H1 (cell line): Measurements from ENCODE around the gene TRPV4. TPM values are rescaled to one million over a fixed set of nuclear protein-coding genes. Genes with fewer than 3 reads are reported as not detected.
A peak's percentile ranks its signal among the peaks of the same experiment; 100 is the strongest.

Experiments
- CTCF ChIA-PET: fragments of 300-600 bp; sonication (Branson Sonifier 250); formaldehyde crosslinking; loops from one replicate; lab custom pipeline; 2021; ENCODE audit not compliant: partially characterized antibody; lab: Charles Lee
- POLR2A ChIA-PET: fragments of 300-600 bp; sonication (Branson Sonifier 250); formaldehyde crosslinking; loops from one replicate; lab custom pipeline; 2021; ENCODE audit warnings: inconsistent platforms; ENCODE audit not compliant: partially characterized antibody; lab: Charles Lee
- DNase-seq, 2 experiments: peaks; one replicate each; pipeline versions ENCODE4 v3.0.0 to v3.0.0-alpha.2; 2010 to 2022; ENCODE audit warnings: low spot score in 2 of 2, low read depth in 1 of 2, mixed read lengths in 1 of 2
- FAIRE-seq: peaks from 2 replicates; lab custom pipeline; 2011; peaks lifted over from hg19 to GRCh38; lab: Jason Lieb, UNC
- H2AFZ ChIP-seq: 2 replicates; pipeline ENCODE4 v1.8.1; 2012; ENCODE audit warnings: low read length, inconsistent platforms
- H2AK5ac ChIP-seq: 2 replicates; pipeline ENCODE4 v1.6.1; 2013; ENCODE audit warnings: low read depth, low read length
- H2BK120ac ChIP-seq: replicated peaks from 2 replicates; pipeline ENCODE3; 2013; ENCODE audit warnings: low read depth, low read length, inconsistent platforms
- H2BK12ac ChIP-seq: 2 replicates; pipeline ENCODE4 v1.6.1; 2013; ENCODE audit warnings: low read depth, low read length
- H2BK15ac ChIP-seq: 2 replicates; pipeline ENCODE4 v1.6.1; 2013; ENCODE audit warnings: low read length
- H2BK20ac ChIP-seq: 2 replicates; pipeline ENCODE4 v1.6.1; 2013; ENCODE audit warnings: low read length
- H2BK5ac ChIP-seq: 2 replicates; pipeline ENCODE4 v1.6.1; 2013; ENCODE audit warnings: low read depth, low read length
- H3K14ac ChIP-seq: 2 replicates; pipeline ENCODE4 v1.6.1; 2013; ENCODE audit warnings: inconsistent platforms; ENCODE audit not compliant: insufficient read length
- H3K18ac ChIP-seq: 2 replicates; pipeline ENCODE4 v1.6.1; 2013; ENCODE audit warnings: low read length; ENCODE audit errors: extremely low read depth
- H3K23ac ChIP-seq: 2 replicates; pipeline ENCODE4 v1.6.1; 2013; ENCODE audit warnings: inconsistent platforms; ENCODE audit not compliant: insufficient read length
- H3K23me2 ChIP-seq: 2 replicates; pipeline ENCODE4 v1.6.1; 2013; ENCODE audit warnings: low read depth, low read length
- H3K27ac ChIP-seq: 2 replicates; pipeline ENCODE4 v1.6.1; 2011; ENCODE audit warnings: low read depth, low read length, inconsistent platforms
- H3K27me3 ChIP-seq, 4 experiments: replicated peaks in 1 of 4; 1 replicate in 1 of 4; 2 replicates in 3 of 4; pipeline versions ENCODE4 v1.6.1 to v1.8.1; 2011 to 2013; ENCODE audit warnings: low read length in 3 of 4, mild to moderate bottlenecking in 3 of 4, inconsistent platforms in 2 of 4, mixed read lengths in 2 of 4, moderate library complexity in 1 of 4; ENCODE audit not compliant: control insufficient read depth in 3 of 4, insufficient read depth in 3 of 4; ENCODE audit errors: extremely low read depth in 1 of 4
- H3K36me3 ChIP-seq, 4 experiments: 2 replicates each; pipeline versions ENCODE4 v1.6.1 to v1.8.1; 2011 to 2013; ENCODE audit warnings: mild to moderate bottlenecking in 4 of 4, low read length in 3 of 4, moderate library complexity in 2 of 4, control low read depth in 1 of 4, inconsistent platforms in 1 of 4; ENCODE audit not compliant: insufficient read depth in 4 of 4, control insufficient read depth in 2 of 4
- H3K4ac ChIP-seq: replicated peaks from 2 replicates; pipeline ENCODE3; 2013; ENCODE audit warnings: low read length, low read depth, mixed read lengths, inconsistent platforms; ENCODE audit not compliant: insufficient read length
- H3K4me1 ChIP-seq, 4 experiments: replicated peaks in 1 of 4; 1 replicate in 1 of 4; 2 replicates in 3 of 4; pipeline versions ENCODE4 v1.6.1 to v1.8.1; 2011 to 2013; ENCODE audit warnings: low read length in 3 of 4, inconsistent platforms in 2 of 4, mixed read lengths in 1 of 4; ENCODE audit not compliant: insufficient read depth in 4 of 4, control insufficient read depth in 3 of 4
- H3K4me2 ChIP-seq, 2 experiments: 2 replicates each; pipeline versions ENCODE4 v1.6.1 to v1.8.1; 2011 to 2013; ENCODE audit warnings: low read depth in 2 of 2, low read length in 2 of 2, control low read depth in 1 of 2, inconsistent platforms in 1 of 2, mild to moderate bottlenecking in 1 of 2; ENCODE audit not compliant: insufficient read depth in 1 of 2
- H3K4me3 ChIP-seq, 4 experiments: fragments of 200-600, 300-600 bp in 1 of 4; sonication (generic), shearing (Covaris generic), sonication (Bioruptor Twin) in 1 of 4; 2 replicates each; pipeline versions ENCODE4 v1.5.1 to v1.8.1; 2011 to 2016; ENCODE audit warnings: low read length in 4 of 4, low read depth in 3 of 4, control low read depth in 2 of 4, inconsistent platforms in 2 of 4, mild to moderate bottlenecking in 2 of 4, mixed read lengths in 1 of 4, moderate library complexity in 1 of 4; ENCODE audit not compliant: insufficient read depth in 2 of 4; ENCODE audit errors: extremely low read depth in 1 of 4
- H3K56ac ChIP-seq: replicated peaks from 2 replicates; pipeline ENCODE3; 2013; ENCODE audit warnings: low read depth, mild to moderate bottlenecking, mixed read lengths, low read length, inconsistent platforms; ENCODE audit not compliant: insufficient read length
- H3K79me1 ChIP-seq: 2 replicates; pipeline ENCODE4 v1.6.1; 2013; ENCODE audit warnings: low read depth, low read length, control low read depth
- H3K79me2 ChIP-seq, 2 experiments: 2 replicates each; pipeline versions ENCODE4 v1.6.1 to v1.8.1; 2012 to 2013; ENCODE audit warnings: low read length in 2 of 2, mild to moderate bottlenecking in 2 of 2, inconsistent platforms in 1 of 2; ENCODE audit not compliant: insufficient read depth in 2 of 2, control insufficient read depth in 1 of 2
- H3K9ac ChIP-seq, 4 experiments: replicated peaks in 1 of 4; 1 replicate in 1 of 4; 2 replicates in 3 of 4; pipeline versions ENCODE4 v1.6.1 to v1.8.1; 2011 to 2013; ENCODE audit warnings: low read depth in 3 of 4, low read length in 3 of 4, control low read depth in 2 of 4, mild to moderate bottlenecking in 2 of 4, moderate library complexity in 2 of 4, inconsistent platforms in 1 of 4; ENCODE audit errors: extremely low read depth in 1 of 4
- H3K9me3 ChIP-seq, 2 experiments: 2 replicates each; pipeline versions ENCODE4 v1.6.1 to v1.8.1; 2012 to 2013; ENCODE audit warnings: mild to moderate bottlenecking in 2 of 2, moderate library complexity in 2 of 2, control low read depth in 1 of 2, inconsistent platforms in 1 of 2, low read depth in 1 of 2, low read length in 1 of 2, mixed read lengths in 1 of 2; ENCODE audit not compliant: insufficient read depth in 2 of 2
- H4K20me1 ChIP-seq, 2 experiments: replicated peaks in 1 of 2; 2 replicates each; pipeline versions ENCODE3 to v1.8.1; 2011 to 2013; ENCODE audit warnings: inconsistent platforms in 2 of 2, low read length in 2 of 2, mild to moderate bottlenecking in 1 of 2; ENCODE audit not compliant: insufficient read depth in 2 of 2, control insufficient read depth in 1 of 2
- H4K5ac ChIP-seq: 2 replicates; pipeline ENCODE4 v1.6.1; 2013; ENCODE audit warnings: low read length, low read depth, mixed read lengths, inconsistent platforms; ENCODE audit not compliant: insufficient read length
- H4K8ac ChIP-seq: 2 replicates; pipeline ENCODE4 v1.8.0; 2013; ENCODE audit warnings: mild to moderate bottlenecking, moderate library complexity, low read length, inconsistent platforms; ENCODE audit not compliant: insufficient read depth; ENCODE audit errors: extremely low read depth
- H4K91ac ChIP-seq: replicated peaks from 2 replicates; pipeline ENCODE3; 2013; ENCODE audit warnings: low read length, mixed read lengths, inconsistent platforms; ENCODE audit not compliant: insufficient read length
- ASH2L ChIP-seq: fragments of 200-600, 300-600 bp; sonication (generic); IDR thresholded peaks from one replicate; pipeline ENCODE4 v1.7.1; 2017; ENCODE audit warnings: low read length
- YY1 ChIP-seq: IDR thresholded peaks from 2 replicates; pipeline ENCODE4 v1.6.1; 2011; ENCODE audit warnings: low read depth, mild to moderate bottlenecking, low read length
- WGBS, 2 experiments: shearing (Covaris generic) in 1 of 2; methylation state at CpG; one replicate each; pipeline versions ENCODE4 v1.1.6 to v1.1.7; 2013 to 2015; ENCODE audit warnings: low lambda C conversion rate in 2 of 2, mixed read lengths in 2 of 2, inconsistent platforms in 1 of 2, low coverage in 1 of 2, missing lambda C conversion rate in 1 of 2; ENCODE audit not compliant: insufficient replicate concordance in 2 of 2, insufficient coverage in 1 of 2, insufficient read length in 1 of 2; ENCODE audit errors: extremely low coverage in 1 of 2, missing lambda C conversion rate in 1 of 2; 5-methylcytosine and 5-hydroxymethylcytosine counted together
- polyA plus RNA-seq, 7 experiments: library from polyadenylated mRNA; depleted of rRNA in 3 of 7; stranded (reverse) in 5 of 7; unstranded in 2 of 7; fragments of >200 nt in 5 of 7; fragments of 200-250 nt in 2 of 7; gene quantifications; 1 replicate in 5 of 7; 2 replicates in 1 of 7; 4 replicates in 1 of 7; pipeline versions ENCODE4 v1.2.1 to v1.2.3, GENCODE V29; 2011 to 2013; ENCODE audit warnings: missing spikeins in 2 of 7, mixed read lengths in 2 of 7
- total RNA-seq: library from RNA; stranded (reverse); fragmentation: NEBNext Ultra II Directional; extraction: Animal tissue kit (Norgen Biotek cat#: 25700); gene quantifications from 2 replicates; pipeline ENCODE4 v1.2.1, GENCODE V29; 2021
- TF ChIP-seq, protein P1 (sequence below): IDR thresholded peaks from 2 replicates; pipeline ENCODE4 v1.6.1; 2011; ENCODE audit warnings: low read length, improper control_type of control experiment

TRPV4 gene
- total and polyA plus RNA-seq, 2 of the 8 experiments (the other 6 are each of a cell fraction or from before 2014, with no cell fraction given), result 2.1 to 6.2 TPM

DNA sequence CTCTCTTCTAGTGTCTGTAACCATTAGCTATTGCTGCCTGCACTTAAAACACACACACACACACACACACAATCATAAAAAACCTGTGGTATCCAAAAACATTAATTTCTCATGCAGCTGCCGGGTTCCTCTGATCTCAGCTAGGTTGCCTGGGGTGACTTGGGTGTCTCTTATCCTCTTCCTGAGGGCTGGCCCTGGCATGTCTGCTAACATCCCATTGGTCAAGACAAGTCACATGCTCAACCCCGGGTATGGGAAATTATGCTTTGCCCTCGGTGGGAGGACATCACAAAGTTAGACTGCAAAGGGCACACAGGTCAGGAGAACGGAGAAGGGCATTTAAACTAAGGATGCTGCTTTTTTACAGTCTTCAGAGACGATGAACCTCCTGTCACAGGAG, 55.7 kb downstream of the TRPV4 start:
- 74% methylated on average over 5 of the region's 5 CpGs; no CpG with 5 or more reads in 1 of the 2 experiments for WGBS, 2 experiments
- no peak overlapping the region for H4K91ac ChIP-seq
- no peak overlapping the region for H3K4me3 ChIP-seq
- no peak overlapping the region for H4K8ac ChIP-seq
- no peak overlapping the region for H3K9ac ChIP-seq
- no peaks in the 10 kb centered on the region for H3K27me3 ChIP-seq
- H3K4ac ChIP-seq, result no peak overlapping the region
- no peak overlapping the region for H3K4me2 ChIP-seq
- H2BK5ac ChIP-seq, result 0 out of 2 replicates have a peak overlapping the region, but pooled peaks have one; percentile 52
- no peak overlapping the region for H4K5ac ChIP-seq
- no peak overlapping the region for H3K56ac ChIP-seq
- no peak overlapping the region for H2BK12ac ChIP-seq
- no peak overlapping the region for H3K23ac ChIP-seq
- POLR2A ChIA-PET, result interaction anchor here (1.1 kb wide), 1 partner anchor 15 kb away, joined by 3 read pairs; no protein-coding TSS in a partner anchor
- no peak overlapping the region for H2BK15ac ChIP-seq
- no peak overlapping the region for H3K14ac ChIP-seq
- no peak overlapping the region for H3K27ac ChIP-seq
- H3K79me1 ChIP-seq, result no peaks in the 10 kb centered on the region
- H3K4me1 ChIP-seq, result peaks cover 0 to 3% (median under 1%) of the 10 kb centered on the region in 4 experiments; a peak in 1 of 7 replicates
- H2AK5ac ChIP-seq, result no peak overlapping the region
- peak overlapping the region; percentile 94; the same call in 1 of the 2 replicates for H2AFZ ChIP-seq
- H3K79me2 ChIP-seq, result no peaks in the 10 kb centered on the region
- no peak overlapping the region for H2BK20ac ChIP-seq
- no peaks in the 10 kb centered on the region for H3K23me2 ChIP-seq
- no peaks in the 10 kb centered on the region for H3K36me3 ChIP-seq
- TF ChIP-seq ASH2L (no peak), YY1 (no peak)
- TF ChIP-seq, protein P1, sequence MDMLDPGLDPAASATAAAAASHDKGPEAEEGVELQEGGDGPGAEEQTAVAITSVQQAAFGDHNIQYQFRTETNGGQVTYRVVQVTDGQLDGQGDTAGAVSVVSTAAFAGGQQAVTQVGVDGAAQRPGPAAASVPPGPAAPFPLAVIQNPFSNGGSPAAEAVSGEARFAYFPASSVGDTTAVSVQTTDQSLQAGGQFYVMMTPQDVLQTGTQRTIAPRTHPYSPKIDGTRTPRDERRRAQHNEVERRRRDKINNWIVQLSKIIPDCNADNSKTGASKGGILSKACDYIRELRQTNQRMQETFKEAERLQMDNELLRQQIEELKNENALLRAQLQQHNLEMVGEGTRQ, result peak; percentile 71
- TF ChIP-seq, all 59 proteins: peak for 1
- DNase-seq (no peak), FAIRE-seq (no peak)
- Histone ChIP-seq H3K18ac (no peak overlapping the region), H4K20me1 (no peaks in the 10 kb centered on the region), H3K9me3 (no peaks in the 10 kb centered on the region; a peak in 1 of 4 replicates), H2BK120ac (no peak overlapping the region)
- CTCF ChIA-PET, result interaction anchor here (0.6 to 11.2 kb wide), 13 partner anchors 15 to 324 kb away, joined by 3 to 163 read pairs (median 4); partner anchors contain the start of gene FAM222A
